ENCODE results near the gene LAPTM4A. TPM values are rescaled to one million over a fixed set of nuclear protein-coding genes. Genes with fewer than 3 reads are reported as not detected.

The LAPTM4A gene
- total and polyA plus RNA-seq, 10 of the 15 experiments (the other 5 are each of a cell fraction or from before 2014, with no cell fraction given), result 17.8 to 107 (median 45.8) TPM

- TF ChIP-seq NR2C1 (IDR thresholded peaks at IDR 0.05) (peak; percentile 81), SREBF1 (IDR thresholded peaks at IDR 0.05; ENCODE audit: low read length) (peak; percentile 42; the same call in 1 of the 2 replicates), NKRF (conservative IDR thresholded peaks at IDR 0.05) (peak; percentile 29; the same call in 1 of the 2 replicates), BCLAF1 (IDR thresholded peaks at IDR 0.05) (no peak), POLR2A (IDR thresholded peaks at IDR 0.05; ENCODE audit: low read depth, low read length) (peak; percentile 83), ZNF384 (IDR thresholded peaks at IDR 0.05; ENCODE audit: borderline replicate concordance, low read depth, low read length) (no peak), MTA3 (IDR thresholded peaks at IDR 0.05; ENCODE audit: borderline replicate concordance, low read length) (no peak), KLF5 (IDR thresholded peaks at IDR 0.05; ENCODE audit: partially characterized antibody) (peak; percentile 90), CHD4 (IDR thresholded peaks at IDR 0.05) (no peak), NFIC (IDR thresholded peaks at IDR 0.05; ENCODE audit: low read depth, low read length) (no peak), CUX1 (IDR thresholded peaks at IDR 0.05; ENCODE audit: insufficient replicate concordance, low read depth, low read length) (no peak), MEF2A (IDR thresholded peaks at IDR 0.05; ENCODE audit: insufficient read depth, low read depth, low read length) (no peak), NFYA (IDR thresholded peaks at IDR 0.05; ENCODE audit: borderline replicate concordance, low read depth, low read length) (peak; percentile 86), ZBTB4 (CRISPR knock-in tag; IDR thresholded peaks at IDR 0.05) (no peak), MXI1 (IDR thresholded peaks at IDR 0.05; ENCODE audit: low read depth, low read length) (peak; percentile 23), BMI1 (IDR thresholded peaks at IDR 0.05; ENCODE audit: borderline replicate concordance) (no peak), NBN (IDR thresholded peaks at IDR 0.05) (peak; percentile 97)
Observed at GRCh38 chr2:20051532-20052228, at the start of gene LAPTM4A (continued).
